Activated CD4-positive, alpha-beta T cell treated with anti-CD3 and anti-CD28 coated beads, Interleukin-2, amount 50 U/mL, for 4 hours (primary cell): ENCODE measurements around the gene PANX2.
"Not testable (repeated sequence)": the region's sequence is repeated elsewhere in the genome, so short reads cannot be mapped to it uniquely, and the experiment has no call there.

Source experiments
- DNase-seq, 2 experiments: peaks; one replicate each; pipeline ENCODE4 v3.0.0-alpha.2; 2020

PANX2 gene

GRCh38 chr22:50147258-50148165 lies 23.0 kb upstream of the PANX2 start:
- not testable (repeated sequence) for DNase-seq

DNA sequence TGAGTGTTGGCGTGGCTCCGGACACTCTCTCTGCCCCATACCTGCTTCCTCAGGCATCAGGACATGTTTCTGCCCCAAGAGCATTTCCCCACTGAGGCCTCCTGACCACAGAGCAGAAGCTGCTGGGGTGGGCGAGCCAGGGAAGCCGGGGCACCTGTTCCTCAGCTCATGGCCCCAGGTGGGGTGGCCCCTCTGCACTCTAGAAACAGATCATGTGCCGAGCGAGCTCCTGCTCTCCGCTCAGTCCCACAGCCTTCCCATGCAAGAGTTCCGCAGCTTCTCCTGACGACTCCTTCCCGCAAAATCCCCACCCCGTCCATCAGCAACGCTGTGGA lies 22.4 kb upstream of the PANX2 start:
- no peak for DNase-seq

DNA sequence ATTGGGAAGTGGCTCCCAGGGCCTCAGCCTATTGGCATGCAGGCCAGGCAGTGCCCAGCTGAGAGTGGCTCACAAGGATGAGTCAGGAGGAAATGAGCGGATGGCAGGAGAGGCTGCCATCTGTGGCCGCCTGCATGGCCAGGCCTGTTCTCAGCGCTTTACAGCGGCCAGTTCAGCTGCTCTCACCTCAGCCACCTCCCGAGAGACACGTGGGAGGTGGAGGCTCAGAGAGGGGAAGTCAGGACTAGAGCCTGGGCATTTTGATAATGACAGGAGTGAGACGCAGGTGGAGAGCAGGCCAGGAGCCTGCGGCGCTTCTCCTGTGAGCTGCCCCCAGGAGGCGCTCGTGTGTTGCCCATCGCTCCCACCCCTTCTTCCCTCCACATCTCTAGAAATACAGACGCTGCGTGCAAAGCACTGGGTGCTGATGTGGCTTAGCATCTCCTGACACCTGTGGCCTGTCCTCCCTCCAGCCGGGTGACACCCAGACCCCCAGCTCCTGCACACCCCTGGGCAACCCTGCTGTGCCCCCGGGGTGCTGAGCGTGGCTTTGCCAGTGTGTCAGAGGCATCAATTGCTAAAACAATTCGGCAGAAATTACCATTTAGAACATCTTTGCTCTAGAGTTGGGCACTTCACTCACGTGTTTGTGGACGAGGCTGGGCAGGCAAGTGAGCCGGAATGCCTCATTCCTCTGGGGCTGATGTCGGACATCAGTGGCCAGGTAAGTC lies 21.4 kb upstream of the PANX2 start:
- DNase-seq: peak; percentile 69 to 70

DNA sequence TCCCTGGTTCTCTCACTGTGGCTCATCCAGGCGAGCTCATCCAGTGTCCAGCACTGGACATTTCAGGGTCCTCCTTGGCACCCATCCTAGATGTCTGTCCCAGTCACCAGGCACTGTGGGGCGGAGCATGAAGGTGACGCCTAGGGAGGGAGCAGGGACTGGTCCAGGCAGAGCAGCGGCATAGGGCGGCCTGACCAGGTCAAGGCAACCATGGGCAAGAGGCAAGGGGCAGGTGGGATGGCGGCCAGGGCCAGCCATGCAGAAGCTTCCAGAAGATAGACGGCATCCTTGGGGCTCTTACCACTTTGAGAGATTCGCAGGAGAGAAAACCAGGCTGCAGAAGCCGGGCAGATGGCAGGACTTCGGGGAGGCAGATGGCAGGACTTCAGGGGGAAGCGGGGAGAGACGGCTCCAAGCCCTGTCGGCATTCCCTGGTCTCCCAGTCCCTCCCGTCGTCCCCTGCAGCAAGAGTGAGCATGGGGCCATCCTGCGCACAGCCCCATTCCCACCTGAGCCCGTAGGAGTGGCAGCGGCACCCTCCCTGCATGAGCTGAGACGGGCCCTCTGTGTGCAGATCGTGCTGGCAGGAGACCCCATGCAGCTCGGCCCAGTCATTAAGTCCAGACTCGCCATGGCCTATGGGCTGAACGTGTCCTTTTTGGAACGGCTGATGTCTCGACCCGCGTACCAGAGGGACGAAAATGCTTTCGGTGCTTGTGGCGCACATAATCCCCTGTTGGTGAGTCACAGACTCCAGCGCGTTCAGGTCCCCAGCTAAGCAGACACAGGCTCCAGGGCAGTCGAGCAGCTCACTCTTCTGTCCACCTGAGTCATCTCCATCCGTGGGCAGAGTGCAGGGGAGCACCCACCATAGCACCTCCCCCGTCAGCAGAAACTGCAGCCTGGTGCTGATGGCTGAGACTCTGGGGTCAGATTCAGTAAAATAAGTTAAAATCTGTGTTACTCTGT lies 20.1 kb upstream of the PANX2 start:
- DNase-seq: no peak

- no peak for DNase-seq
Measured at GRCh38 chr22:50151571-50152537, 18.7 kb upstream of the PANX2 start.

DNA sequence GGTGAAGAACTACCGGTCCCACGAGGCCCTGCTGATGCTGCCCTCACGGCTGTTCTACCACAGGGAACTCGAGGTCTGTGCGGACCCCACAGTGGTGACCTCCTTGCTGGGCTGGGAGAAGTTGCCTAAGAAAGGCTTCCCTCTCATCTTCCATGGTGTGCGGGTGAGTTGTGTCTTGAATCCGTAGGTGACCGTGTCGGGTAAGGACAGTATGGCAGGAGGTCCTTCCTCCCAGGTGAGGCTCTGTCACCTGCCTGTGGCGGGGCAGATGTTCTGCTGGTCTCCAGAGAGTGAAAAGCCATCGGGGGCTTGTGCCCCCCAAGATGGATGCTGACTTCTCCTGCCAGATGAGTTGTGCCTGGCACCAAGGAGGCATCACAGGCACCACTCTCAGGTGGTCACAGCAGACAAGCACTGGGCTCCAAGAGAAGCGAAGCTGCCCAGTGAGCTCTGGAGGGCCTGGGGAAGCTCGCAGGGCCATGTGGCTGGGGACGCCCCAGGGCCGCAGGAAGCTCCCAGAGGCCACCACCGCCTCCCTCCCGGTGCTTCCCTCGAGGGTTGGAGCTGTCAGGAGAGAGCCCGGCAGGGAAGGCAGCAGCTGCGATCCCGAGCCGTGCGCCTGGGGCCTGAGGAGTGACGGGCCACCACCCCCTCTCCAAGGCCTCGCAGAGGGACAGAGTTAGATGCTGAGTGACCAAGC lies 17.3 kb upstream of the PANX2 start:
- no peak for DNase-seq

DNA sequence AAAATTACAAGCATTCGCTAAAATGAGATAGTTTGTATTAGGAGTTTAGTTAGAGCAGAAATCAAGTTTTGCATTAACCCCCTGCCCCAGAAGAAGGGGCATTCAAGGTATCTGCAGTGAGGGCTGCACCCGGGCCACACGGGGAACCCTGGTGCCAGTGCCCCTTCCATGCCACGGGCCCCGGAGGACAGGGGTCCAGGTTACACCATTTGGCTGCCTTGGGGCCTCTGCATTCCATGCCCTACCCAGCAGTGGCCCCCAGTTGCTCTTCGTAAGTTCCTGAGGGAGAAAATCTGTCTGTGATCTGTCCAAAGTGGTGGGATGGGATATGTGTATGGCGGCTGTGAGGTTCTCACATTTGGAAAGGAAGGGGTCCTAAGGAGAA lies 16.8 kb upstream of the PANX2 start:
- no peak for DNase-seq

- DNase-seq: no peak
Measured at GRCh38 chr22:50157709-50158375, 12.7 kb upstream of the PANX2 start.

GRCh38 chr22:50160947-50161346 lies 9.6 kb upstream of the PANX2 start:
- no peak for DNase-seq

- no peak for DNase-seq
Measured at GRCh38 chr22:50161508-50162390, 8.8 kb upstream of the PANX2 start.

DNA sequence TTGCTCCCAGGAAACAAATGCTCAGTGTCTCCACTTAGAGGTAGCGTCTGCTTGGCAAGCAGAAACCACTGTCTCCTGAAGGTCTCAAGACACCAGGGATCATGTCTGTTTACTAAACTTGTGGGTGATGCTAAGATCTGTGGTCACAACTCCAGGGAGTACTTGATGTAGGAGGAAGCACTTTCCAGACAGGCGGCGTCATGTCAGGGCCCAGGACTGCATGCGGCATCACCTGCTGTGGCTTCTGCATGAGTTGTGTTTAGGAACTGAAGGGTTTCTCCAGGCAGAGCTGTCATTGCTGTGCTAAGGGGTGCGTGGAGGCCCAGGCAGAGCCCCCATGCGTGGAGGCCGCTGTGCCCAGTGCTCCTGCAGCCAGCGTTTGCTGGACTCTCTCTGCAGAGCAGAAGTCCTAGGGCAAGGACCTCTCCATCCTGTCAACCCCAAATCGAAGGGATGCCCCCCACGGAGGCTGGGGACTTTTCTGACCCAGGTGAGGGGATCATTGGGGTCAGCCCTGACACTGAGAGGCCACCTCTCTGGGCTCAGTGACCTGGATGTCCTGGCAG lies 8.1 kb upstream of the PANX2 start:
- no peak for DNase-seq

GRCh38 chr22:50165436-50166123 lies 5.0 kb upstream of the PANX2 start:
- DNase-seq: no peak

- DNase-seq: no peak
Measured at GRCh38 chr22:50167689-50168489, 2.6 kb upstream of the PANX2 start.

DNA sequence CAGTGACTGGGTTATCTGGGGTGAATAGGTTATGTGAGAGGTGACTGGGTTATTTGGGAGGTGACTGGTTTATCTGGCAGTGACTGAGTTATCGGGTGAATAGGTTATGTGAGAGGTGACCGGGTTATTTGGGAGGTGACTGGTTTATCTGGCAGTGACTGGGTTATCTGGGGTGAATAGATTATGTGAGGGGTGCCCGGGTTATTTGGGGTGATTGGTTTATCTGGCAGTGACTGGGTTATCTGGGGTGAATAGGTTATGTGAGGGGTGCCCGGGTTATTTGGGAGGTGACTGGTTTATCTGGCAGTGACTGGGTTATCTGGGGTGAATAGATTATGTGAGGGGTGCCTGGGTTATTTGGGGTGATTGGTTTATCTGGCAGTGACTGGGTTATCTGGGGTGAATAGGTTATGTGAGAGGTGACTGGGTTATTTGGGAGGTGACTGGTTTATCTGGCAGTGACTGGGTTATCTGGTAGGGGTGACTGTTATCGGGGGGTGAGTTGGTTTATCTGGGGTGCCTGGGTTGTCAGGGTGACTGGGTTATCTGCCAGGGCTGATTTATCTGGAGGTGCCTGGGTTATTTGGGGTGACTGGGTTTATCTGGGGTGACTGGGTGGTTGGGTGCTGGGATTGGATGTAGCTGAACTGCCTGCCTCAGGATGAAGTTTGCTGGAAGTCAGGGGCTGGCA lies 1.9 kb upstream of the PANX2 start:
- not testable (repeated sequence) for DNase-seq

GRCh38 chr22:50169181-50169759 lies 1.3 kb upstream of the PANX2 start:
- no peak for DNase-seq

DNA sequence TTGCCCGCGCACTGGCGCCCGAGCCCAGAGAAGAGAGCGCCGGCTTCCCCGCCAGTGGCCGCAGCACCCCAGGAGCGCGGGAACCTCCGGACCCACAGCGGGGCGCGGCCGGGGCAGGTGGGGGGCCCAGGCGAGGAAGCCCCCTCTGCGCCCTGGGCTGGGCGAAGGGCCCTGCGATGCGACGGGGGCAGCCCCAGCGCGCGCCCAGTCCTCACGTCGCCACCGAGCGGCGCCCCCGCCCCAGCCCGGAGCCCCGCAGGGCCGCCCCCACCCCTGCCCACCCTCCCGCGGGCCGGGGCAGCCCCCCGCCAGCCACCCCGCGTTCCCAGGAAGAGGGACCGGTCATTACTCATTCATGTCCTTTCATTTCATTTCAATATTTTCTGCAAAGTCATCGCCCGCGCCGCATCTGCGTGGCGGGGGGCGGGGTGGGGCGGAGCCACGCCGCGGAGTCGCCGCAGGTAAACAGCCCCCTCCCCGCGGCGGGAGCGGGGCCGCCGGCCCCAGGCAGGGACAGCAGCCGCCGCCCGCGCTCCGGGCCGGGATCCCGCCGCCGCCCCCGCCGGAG lies 673 bp upstream of the PANX2 start:
- DNase-seq: peak in 1 of 2 experiments; percentile 39
